GM04503 (cell line): ENCODE data around the gene LENG8.
A peak's percentile ranks its signal among the peaks of the same experiment; 100 is the strongest.

Experiments
- DNase-seq: peaks from one replicate; pipeline ENCODE4 v3.0.0-alpha.2; 2012; ENCODE audit warnings: low read depth

The LENG8 gene

DNA sequence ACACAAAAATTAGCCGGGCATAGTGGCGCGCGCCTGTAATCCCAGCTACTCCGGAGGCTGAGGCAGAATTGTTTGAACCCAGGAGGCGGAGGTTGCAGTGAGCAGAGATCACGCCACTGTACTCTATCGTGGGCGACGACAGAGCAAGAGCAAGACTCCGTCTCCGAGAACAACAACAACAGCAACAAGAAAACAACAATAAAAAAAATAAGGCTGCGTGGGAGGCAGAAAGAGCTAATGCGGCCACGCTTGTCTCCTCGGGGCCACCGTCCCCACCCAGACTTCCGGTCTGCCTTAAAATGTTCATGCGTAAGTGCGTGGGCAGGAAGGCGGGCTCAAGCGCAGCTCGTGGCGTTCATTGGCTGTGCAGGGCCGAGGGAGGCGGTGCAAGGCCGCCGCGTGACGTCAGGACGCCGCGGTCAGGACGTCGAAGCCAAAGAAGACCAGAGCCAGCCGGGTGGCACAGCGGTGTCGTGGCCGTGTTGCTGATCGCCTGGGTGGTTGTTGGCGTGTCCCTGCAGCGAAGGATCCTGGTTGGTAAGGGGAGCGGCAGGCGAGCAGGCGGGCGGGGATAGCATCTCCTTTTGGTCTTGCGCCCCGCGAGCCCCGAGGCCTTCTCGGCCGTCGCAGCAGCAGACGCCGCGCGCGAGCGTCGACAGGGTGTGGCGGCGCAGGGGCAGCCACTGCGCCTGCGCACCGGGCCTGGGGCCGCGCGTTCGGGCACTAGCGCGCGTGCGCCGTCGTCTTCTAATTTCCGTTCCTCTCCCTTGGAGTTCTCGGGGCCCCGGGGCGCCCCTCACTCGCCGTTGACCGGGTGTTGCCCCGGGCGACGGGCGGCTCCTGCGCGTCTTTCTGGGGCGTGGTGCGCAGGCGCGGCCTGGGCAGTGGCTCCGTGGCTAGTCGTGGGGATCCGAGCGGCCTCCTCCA, at the start of gene LENG8:
LENG8 (plus strand) TSS at position 426 of the 927 bp plus-strand sequence. CDS start 2,146 bp downstream, outside the sequence.
- peak; percentile 85 for DNase-seq

GRCh38 chr19:54400913-54401312, 48.1 kb upstream of the LENG8 start:
- DNase-seq, result no peak

DNA sequence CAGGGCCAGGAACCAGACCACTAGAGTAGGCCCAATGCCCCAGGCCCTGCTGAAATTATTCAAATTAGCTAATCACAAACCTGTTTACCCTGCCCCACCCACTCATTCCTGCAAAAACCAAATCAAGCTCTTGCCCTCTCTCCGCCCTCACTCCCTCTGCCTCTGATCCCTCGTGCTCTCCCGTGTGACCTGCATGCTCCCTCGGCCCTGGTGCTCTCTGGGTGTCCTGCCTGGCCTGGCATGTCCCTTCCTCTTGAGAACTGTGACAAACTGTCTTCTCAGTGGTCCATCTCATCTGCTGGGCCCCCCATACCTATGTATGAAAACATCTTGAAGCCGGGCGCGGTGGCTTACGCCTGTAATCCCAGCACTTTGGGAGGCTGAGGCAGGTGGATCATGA, 45.9 kb upstream of the LENG8 start:
- DNase-seq, result no peak

DNA sequence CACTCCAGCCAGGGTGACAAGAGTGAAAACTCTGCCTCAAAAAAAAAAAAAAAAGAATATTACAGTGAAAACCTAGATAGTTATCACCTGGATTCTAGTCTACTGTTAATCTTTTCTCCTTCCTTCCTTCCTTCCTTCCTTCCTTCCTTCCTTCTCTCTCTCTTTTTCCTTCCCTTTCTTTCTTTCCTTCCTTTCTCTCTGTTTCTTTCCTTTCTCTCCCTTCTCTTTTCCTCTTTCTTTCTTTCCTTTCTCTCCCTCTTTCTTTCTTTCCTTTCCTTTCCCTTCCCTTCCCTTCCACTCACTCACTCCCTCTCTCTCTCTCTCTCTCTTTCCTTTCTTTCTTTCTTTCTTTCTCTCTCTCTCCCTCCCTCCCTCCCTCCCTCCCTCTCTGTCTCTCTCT, 43.4 kb upstream of the LENG8 start:
- DNase-seq, result no peak

DNA sequence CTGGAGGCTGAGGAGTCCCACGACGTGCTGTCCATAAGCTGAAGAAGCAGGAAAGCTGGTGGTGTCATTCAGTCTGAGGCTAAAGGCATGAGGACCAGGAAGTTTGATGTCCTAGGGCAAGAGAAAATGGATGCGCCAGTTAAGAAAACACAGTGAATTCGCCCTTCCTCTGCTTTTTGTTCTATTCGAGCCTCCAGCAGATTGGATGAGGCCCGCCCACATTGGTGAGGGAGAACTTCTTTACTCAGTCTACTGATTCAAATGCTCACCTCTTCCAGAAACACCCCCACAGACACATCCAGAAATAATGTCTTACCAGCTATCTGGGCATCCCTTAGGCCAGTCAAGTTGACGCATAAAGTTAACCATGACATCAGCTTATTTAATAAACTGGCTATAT, 41.2 kb upstream of the LENG8 start:
- no peak for DNase-seq

DNA sequence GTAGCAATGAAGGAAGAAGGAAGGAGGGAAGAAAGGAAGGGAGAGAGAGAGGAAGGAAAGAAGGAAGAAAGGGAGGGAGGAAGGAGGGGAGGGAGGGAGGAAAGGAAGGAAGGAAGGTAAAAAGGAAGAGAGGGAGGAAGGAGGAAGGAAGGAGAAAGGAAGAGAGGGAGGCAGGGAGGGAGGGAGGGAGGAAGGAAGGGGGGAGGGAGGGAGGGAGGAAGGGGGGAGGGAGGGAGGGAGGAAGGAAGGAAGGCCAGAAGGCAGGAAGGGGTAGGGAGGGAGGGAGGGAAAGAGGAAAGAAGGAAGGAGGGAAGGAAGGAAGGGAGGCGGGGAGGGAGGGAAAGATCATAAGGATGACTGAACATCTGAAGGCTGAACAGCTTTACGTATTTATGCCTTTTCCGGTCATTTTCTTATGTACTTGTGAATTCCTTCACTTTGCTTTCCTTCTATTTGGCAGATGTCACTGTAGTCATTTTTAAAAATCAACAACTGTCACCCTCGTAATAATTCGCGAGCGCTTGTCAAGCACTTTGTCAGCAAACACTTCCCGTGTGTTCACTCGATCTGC, 40.5 kb upstream of the LENG8 start:
- DNase-seq, result no peak

GRCh38 chr19:54411033-54411432, 38.0 kb upstream of the LENG8 start:
- no peak for DNase-seq

- no peak for DNase-seq
Observed at GRCh38 chr19:54412877-54413276, 36.1 kb upstream of the LENG8 start.

GRCh38 chr19:54414156-54414555, 34.8 kb upstream of the LENG8 start:
- DNase-seq, result no peak

DNA sequence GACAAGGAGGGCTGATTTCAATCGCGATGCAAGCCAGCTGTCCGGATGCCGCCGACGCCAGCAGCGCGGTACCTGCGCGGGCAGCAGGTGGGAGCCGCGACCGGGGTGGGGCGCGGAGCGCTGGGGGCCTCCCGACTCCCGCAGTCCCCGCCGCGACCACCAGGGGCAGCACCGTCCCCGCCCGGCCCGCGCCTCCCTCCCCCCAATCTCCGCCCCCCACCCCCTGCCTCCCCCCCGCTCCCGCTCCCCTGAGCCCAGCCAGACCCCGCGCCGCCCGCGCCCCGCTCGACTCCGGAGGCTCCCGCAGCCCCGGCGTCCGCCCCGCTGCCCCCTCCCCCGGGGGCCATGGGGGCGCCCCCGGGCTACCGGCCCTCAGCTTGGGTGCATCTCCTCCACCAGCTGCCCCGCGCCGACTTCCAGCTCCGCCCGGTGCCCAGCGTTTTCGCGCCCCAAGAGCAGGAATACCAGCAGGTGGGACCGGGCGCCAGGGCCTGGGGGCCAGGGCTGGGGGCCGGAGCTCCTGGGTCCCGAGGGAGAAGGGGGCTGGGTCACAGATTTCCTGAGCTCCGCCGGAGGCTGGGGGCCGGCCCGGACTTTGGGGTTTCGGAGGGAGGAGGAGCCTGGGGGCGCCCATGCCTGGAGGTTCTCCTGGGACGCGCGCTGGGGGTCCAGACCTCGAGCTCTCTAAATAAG, 33.6 kb upstream of the LENG8 start, which contains the start of gene TTYH1:
TTYH1 (plus strand) TSS at position 257 of the 693 bp plus-strand sequence; CDS start at position 346, 89 bp downstream.
- DNase-seq, result no peak

DNA sequence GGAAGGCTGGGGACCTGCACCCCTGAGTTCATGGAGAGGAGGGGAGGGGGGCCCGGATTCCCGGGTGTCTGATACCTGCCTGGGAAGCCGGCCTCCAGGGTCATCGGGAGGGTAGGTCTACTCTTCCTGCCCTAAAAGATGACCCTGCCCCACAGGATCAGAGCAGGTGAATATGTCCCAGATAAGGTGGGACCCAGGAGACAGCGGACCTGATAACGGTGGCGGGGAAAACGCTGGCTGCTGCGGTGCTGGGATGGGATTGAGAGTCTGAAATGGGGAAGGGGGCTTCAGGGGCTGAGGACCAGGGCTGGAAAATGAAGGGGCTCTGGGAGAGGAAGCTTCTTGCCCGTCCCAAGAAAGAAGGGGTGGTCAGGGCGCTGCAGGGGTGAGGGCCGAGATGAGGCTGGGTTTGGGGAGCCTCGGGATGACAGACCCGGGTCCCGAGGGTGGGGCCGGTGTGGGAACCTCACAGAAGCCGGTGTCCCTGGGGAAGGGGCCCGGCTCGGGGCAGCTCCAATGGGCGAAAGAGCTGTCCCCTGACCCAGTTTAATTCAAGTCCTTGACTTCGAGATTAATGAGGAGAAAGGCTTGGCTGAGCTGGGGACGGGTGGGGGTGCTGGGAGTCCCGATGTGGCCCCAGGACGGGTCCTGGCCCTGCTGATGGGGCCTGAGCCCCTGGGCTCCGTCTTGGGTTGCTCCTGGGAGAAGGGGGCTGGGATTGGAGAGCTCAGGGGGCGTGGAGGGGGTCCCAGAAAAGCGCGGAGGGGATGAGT, 32.9 kb upstream of the LENG8 start:
- no peak for DNase-seq

DNA sequence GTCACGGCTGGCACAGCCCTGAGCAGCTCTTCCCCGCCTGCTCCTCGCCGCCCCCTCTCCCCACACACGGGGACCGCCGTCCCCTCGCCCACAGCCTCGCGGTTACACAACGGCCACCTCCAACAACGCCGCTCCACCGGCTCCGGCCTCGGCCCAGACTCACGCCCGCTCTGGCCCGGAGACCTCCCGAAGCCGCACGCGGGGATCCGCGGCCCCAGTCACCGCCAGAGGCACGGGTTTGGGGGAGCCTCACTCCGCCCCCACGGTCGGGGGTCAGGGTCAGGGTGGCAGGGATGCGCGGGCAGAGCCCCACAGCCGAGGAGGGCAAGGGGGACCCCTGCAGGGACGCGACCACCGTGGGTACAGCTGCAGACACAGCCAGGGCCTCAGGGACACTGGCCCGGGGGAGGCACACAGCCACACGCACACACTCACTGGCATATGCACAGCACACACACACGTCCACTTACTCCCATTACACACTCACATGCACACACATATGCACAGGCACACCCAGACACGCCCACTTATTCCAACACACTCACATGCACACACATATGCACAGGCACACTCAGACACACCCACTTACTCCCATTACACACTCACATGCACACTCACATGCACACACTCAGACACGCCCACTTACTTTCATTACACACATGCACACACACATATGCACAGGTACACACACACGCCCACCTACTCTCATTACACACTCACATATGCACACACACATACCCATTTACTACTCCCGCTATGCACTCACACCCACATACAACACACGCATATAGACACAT, 32.1 kb upstream of the LENG8 start:
- DNase-seq, result no peak

GRCh38 chr19:54418030-54418929, 30.7 kb upstream of the LENG8 start:
- DNase-seq, result peak; percentile 11

- no peak for DNase-seq
Observed at GRCh38 chr19:54418930-54419800, 29.8 kb upstream of the LENG8 start.

GRCh38 chr19:54420068-54420382, 29.0 kb upstream of the LENG8 start:
- DNase-seq, result no peak

DNA sequence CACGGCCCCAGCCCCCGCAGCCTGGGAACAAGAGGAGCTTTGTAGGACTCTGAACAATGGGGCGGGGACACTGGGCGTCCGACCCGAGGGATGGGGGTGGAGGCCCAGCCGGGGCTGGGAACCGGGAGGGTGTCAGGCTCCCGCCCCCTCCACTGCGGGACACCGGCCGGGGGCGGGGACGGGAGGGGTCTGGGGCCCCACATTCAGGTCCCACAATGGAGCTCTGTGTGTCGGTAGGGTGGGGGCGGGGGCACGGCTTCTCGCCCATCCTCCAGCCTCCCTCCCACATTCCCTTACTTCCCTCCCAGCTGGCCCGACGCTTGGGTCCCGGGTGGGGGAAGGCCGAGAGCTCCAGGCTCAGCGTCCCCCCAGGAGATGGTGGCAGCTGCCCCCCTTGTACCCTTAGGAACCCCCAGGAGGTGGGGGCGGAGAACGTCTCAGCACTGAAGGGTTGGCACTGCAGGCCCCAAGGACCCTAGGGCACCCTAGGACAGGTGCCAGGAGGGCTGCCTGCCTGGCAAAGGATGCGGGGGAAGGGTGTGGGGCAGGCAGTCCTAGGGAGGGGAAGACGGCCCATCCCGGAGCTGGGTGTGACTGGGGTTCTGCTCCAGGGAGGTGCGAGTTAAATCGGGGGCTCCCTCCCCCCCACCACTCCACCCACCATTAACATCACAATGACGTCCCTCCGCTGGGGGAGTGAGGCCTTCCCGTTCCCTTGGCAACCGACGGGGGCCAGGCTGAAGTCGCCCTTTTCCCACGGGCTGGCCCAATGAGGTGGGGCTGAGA, 28.4 kb upstream of the LENG8 start:
- no peak for DNase-seq

DNA sequence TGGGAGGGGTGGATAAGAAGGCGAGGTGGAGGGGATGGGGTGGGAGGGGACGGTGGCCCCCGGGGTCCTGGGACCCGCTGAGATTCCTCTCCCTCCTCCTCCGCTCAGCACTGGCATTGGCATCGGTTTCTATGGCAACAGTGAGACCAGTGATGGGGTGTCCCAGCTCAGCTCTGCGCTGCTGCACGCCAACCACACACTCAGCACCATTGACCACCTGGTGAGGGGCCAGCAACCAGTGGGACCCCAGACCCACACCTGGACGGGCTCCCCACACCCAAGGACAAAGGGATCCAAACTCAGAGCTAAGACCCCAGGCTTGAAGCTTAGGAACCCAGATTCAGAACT, 27.9 kb upstream of the LENG8 start:
- DNase-seq, result no peak

- DNase-seq, result no peak
Observed at GRCh38 chr19:54421521-54421920, 27.5 kb upstream of the LENG8 start.

DNA sequence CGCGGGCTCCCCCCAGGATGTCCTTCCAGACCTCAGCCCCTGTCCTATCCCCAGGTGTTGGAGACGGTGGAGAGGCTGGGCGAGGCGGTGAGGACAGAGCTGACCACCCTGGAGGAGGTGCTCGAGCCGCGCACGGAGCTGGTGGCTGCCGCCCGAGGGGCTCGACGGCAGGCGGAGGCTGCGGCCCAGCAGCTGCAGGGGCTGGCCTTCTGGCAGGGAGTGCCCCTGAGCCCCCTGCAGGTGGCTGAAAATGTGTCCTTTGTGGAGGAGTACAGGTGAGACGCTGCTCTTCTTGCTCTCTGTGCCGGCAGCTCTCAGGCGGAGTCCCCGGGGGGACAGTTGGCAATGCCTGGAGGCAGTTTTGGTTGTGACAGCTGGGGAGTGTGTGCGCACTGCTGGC, 26.9 kb upstream of the LENG8 start:
- no peak for DNase-seq
